Measurements from ENCODE around the gene GOLM1. TPM values are rescaled to one million over a fixed set of nuclear protein-coding genes. Genes with fewer than 3 reads are reported as not detected.
"Not testable (repeated sequence)": the region's sequence is repeated elsewhere in the genome, so short reads cannot be mapped to it uniquely, and the experiment has no call there.

Gene GOLM1, protein sequence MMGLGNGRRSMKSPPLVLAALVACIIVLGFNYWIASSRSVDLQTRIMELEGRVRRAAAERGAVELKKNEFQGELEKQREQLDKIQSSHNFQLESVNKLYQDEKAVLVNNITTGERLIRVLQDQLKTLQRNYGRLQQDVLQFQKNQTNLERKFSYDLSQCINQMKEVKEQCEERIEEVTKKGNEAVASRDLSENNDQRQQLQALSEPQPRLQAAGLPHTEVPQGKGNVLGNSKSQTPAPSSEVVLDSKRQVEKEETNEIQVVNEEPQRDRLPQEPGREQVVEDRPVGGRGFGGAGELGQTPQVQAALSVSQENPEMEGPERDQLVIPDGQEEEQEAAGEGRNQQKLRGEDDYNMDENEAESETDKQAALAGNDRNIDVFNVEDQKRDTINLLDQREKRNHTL
- total RNA-seq, result 44.2 TPM

DNA sequence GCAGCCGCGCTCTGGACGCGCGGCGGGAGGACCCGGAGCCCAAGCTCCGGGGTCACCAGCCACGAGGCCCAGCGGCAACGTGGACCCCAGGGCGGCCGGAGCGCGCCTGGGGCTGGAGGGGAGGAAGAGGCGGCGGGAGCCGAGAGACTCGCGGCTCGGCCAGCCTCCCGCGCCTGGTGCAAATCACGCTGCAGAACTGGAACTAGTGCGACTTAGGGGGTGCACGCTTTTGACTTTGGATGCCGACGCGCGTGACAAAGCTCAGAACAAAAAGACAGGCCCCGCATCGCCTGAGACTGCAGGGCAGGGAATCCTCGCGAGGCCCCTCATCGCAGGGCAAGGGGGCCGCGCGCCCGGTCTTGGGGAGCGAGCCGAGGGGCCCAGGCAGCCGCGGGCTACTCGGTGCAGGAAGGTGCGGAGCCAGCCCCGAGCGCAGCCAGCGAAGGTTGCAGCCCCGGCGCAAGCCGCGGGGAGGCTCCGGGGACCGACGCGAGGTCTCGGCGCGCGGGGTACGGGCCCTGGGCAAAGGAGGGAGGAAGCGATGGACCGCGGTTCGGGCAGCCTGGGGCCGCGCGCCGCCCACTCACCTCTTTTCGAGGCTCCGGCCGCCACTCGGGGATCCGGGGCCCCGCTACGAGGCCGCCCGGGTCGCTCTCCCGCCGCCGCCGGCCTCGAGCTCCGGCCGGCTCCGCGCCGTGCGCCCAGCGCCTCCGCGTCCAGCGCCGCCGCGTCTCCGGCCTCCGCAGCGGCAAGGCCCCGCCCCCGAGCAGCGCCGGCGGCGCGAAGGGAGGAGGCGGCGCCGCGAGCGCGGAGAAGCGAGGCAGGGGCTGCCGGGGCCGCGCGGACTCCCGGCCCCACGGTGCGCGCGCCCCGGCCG, at the start of gene GOLM1:
Gene GOLM1, minus strand, starts transcription at position 735 of the 877 bp plus-strand sequence. CDS start 20,238 bp downstream, outside the sequence.
- peak; percentile 85 for DNase-seq

DNA sequence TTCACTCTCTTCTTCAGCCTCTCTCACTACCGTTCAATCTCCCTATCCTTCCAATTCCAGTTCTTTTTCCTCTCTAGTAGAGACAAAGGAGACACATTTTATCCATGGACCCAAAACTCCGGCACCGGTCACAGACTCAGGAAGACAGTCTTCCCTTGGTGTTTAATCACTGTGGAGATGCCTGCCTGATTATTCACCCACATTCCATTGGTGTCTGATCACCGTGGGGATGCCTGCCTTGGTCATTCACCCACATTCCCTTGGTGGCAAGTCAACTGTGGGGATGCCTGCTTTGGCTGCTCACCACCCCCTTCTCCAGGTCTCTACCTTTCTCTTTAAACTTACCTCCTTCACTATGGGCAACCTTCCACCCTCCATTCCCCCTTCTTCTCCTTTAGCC, 47.3 kb upstream of the GOLM1 start:
- DNase-seq, result not testable (repeated sequence)

DNA sequence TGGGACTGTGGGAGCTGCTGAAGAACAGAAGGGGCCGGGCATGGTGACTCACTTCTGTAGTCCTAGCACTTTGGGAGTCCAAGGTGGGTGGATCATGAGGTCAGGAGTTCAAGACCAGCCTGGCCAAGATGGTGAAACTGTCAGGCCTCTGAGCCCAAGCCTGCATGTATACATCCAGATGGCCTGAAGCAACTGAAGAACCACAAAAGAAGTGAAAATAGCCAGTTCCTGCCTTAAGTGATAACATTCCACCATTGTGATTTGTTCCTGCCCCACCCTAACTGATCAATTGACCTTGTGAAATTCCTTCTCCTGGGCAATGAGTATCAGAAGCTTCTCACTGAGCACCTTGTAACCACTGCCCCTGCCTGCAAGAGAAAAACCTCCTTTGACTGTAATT, 46.6 kb upstream of the GOLM1 start:
- DNase-seq, result not testable (repeated sequence)

DNA sequence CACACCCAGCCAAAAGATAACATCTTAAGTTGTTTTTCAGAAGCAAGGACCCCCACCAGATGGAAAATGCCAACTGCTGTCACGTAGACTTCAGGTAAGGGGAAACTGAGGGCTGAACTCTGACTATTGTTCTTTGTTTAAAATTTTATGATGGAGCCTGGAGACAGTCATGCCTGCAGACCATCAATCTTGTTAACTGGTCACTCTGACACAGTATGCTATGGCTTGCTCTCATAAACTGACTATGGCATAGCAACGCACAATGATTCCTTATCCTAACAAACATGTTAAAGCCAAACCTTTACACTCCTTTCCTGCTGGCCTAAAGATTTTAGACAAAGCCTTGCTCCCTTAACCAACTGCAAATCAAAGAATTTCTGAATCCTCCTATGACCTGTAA, 43.6 kb upstream of the GOLM1 start:
- no peak for DNase-seq

DNA sequence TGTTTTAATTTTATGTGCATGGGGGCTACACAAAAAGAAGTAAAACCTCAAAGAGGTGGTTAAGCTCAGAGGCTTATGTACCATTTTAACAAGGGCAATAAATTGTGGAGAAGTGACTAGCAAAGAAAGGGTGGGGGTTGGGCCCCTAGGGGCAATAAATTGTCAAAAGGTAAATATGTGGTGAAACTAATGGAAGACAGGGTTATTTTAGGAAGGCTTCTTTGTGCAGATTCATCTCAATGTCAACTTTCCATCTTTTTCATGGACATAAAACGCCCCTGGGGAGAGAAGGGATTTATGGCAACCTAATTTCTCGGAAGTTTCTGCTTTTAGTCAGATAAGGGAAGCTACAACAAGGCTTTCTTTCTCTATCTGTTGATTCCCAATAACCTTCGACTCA, 42.5 kb upstream of the GOLM1 start:
- no peak for DNase-seq

DNA sequence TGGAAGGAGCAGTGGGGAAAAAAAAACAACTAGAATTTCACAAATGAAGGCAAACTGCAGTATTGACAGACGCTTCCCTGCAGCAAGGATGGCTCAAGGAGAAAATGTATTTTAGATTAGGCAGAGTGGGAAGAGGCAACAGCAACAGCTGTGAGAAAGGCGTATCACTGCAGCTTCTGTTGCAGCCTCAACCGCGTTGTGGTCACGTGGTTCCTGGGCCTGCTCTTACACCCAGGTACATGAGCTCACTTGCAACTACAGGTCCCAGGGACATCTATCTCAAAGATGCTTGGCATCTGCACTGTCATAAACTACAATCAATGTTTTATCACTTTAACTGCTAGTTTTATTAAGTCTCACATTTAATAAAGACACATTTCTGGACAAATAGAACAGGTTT, 36.0 kb upstream of the GOLM1 start:
- DNase-seq, result peak; percentile 28

DNA sequence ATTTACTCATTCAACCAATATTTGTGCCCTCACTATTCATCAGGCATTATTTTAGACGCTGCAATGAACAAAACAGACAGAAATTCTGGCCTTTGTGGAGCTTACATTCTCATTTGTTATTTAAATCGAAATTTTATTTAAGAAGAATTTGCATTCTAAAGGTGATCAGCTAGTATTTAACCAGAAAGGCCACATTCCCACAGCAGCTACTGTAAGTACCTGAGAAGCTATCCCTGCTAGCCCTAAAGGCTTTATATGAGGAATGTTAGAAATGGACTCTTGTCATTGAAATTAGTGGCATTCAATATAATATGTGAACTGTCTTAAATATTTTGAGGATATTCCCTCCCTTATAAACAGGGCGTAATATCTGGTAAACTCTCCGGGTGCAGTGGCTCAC, 35.0 kb upstream of the GOLM1 start:
- no peak for DNase-seq

DNA sequence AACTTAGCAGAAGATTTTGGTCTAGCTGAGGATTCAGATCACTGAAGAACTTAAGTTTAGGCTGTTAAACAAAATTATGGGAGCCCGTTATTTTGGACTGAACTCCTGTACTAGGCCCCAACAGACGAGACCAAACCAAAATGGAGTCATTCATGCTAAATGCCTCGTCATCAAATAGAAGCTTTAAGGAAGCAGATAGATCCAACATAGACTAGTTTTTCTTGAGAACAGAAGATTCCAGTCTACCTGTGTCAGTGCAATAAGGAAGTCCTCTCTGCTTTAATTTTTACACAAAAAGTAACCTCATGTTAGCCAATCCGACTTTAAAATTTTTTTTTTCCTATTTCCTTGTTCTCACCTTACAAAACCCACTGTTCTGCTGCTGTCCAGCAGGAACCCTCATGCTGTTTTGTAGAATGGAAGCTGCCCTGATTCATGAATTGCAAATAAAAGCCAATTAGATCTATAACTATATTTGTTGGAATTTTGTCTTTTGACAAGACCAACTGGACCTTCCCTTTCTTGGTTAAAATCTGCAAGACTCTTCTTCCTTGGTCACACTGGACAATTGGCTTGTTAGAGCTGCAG, 29.0 kb upstream of the GOLM1 start:
- DNase-seq, result no peak

DNA sequence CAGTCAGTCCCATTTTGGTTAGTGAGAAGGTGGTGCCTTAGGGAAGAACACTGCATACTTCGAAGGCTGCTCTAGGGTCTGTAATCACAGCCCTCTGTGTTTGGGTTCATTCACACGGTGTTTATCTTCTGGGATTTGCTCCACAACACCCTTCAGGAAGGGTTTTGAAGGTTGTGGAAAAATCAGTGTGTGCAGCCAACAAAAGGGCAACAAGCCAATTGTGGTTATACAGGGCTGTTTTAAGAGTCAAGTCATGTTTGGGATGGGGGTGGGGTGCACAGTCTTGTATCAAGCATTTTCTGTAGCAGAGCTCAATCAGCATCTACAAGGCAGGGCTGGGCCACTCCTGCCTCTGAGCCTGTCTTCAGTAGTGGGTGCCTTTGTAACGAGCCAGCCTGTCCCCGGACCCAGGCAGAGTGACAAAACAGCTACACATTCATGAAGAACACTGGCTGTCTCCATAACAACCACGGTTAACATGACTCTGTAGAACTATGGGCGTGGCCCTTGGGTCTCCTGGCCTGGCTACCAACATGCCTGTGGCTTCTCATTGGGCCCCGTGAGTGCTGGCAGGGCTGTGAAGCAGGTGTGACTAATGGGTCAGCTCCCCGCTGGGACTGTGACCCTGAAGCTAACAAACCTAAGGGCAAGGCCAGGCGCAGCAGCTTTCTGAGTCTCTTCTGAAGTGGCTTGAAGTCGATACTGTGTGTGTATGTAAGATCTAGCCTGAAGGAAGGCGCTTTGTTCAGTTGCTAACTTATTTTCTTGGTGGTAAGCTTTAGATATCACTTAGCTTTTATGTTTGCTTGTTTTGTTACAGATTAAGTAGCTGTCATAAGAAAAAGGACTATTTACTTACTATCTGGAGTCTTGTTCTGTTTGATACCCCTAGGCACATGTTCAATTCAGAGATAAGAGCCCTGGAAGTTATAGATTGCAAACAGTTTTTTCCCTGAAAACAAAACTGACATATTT, 27.9 kb upstream of the GOLM1 start:
- peak; percentile 75 for DNase-seq

DNA sequence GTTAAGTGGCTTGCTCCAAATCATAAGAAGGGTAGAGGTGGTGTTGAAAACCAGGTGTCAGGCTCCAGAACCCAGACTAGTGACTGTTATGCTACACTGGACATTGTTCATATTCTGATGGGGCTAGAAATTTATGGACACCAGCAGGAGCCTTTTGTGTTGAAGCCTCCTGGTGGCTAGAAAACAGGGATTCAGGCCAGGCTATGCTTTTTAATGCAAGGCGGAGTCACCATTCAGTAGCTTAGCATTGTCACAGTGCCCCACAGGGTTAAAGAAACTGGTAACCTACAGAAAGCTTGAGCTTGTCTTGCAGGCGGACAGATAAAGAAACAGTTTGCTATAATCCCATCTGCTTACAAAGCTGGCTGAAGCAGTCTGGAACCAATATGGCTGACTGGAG, 23.0 kb upstream of the GOLM1 start:
- no peak for DNase-seq

DNA sequence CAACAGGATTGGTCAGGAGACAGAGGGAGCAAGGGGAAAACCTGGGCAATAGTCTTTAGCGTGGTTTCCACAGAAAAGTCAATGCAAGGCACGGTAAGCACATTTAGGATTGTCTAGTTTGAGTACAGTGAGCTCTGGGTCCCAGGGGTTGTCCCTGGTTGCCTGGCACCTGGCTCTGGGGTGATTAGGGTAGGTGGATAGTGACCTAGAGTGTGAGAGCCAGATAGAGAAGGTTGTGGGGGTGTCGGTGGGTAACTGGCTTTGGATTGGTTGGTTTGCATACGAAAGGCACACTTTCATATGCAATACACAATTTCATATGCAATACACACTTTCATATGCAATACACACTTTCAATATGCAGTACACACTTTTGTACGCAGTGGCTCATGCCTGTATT, 20.1 kb upstream of the GOLM1 start:
- DNase-seq, result no peak

DNA sequence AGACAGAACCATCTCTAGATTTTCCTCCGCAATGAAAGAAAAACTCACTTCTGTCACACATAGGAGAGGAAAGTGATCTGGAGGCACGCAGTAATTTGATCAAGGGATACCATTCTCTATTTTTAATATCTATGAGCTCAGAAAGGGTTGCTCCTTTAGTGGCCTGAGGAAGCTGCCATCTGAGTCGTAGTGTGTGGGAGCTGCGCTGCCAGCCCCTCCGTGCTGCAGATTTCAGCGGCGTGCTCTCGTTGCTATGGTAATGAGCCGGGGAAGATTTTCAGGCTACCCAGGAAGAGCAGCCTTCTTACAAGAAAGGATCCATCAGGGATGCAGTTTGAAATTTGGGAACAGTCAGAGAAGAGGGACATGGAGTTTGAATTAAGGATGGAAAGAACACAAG, 17.1 kb upstream of the GOLM1 start:
- DNase-seq, result no peak

DNA sequence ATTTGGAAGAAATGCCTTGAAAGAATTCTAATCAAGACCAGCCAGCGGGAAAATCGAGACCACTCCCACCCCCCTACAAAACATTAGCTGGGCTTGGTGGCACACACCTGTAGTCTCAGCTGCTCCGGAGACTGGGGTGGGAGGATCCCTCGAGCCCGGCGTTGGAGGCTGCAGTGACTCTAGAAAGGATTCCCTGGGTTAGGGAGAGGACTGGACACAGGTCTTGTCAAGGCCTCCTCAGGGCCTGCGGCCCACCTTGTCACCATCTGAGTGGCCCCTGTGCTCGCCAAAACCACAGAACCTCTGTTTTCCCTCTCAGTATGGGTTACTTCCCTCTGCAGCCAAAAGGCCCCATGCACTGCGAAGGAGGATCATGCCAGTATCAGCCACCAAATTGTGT, 16.5 kb upstream of the GOLM1 start:
- DNase-seq, result no peak

DNA sequence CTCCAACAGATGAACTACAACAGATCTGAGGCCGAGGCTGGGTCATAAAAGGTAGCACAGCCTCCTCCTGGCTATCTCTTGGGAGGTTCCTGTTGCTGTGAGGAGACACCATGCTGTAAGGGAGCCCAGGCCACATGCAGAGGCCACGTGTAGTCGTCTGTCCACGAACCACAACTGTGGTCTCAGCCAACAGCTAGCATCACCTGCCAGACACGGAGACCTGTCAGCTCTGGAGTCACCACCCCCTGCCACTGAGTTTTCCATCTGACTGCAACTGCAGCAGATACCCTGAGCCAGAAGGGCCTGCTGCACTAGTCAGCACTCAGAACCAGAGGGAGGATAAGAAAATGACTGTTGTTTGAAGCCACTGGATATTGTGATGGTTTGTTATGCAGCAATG, 12.7 kb upstream of the GOLM1 start:
- no peak for DNase-seq

DNA sequence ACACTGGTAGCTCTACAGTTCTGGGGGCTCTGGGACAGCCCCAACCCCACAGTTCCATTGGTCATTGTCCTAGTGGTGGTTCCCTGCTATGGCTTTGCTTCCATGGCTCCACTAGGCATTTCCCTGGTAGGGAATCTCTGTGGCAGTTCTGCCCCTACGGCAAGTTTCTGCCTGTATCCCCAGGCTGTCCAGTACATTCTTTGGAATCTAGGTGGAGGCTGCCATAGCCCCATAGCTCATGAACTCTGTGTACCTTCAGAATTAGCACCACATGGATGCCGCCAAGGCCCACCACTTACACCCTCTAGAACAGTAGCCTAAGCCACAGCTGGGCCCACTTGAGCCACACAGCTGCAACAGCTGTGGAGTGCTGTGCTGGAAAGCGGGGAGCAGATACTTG, 3.3 kb upstream of the GOLM1 start:
- no peak for DNase-seq

DNA sequence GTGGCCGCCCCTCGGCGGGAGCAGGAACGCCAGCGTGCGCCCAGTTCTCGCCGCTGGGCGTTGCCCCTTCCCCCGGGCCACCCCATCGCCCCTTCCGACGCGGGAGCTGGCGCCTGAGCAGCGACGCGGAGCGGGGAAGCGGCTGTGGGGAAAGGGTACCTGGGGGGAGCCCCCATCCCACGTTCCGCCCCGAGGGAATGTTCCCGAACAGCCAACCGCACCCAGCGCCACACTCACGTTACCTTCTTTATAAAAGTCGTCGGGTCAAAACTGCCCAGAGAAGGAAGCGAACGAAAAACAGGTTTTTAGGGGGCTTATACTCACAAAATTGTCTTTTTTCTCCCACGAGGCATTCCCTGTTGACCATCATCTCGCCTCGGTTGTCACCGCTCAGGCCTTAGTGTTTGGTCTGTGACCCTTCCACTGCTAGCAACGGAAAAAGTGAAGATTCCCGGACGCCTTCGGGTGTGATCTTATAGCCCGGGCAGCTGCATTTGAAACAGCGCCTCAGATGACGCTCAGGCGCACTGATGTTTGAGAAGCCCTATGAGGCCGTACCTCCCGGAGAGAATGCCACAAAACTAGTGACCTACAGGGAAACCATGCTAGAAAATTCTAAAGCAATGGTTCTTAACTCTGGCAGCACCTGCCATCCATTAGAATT, 475 bp upstream of the GOLM1 start:
- DNase-seq, result peak; percentile 76

DNA sequence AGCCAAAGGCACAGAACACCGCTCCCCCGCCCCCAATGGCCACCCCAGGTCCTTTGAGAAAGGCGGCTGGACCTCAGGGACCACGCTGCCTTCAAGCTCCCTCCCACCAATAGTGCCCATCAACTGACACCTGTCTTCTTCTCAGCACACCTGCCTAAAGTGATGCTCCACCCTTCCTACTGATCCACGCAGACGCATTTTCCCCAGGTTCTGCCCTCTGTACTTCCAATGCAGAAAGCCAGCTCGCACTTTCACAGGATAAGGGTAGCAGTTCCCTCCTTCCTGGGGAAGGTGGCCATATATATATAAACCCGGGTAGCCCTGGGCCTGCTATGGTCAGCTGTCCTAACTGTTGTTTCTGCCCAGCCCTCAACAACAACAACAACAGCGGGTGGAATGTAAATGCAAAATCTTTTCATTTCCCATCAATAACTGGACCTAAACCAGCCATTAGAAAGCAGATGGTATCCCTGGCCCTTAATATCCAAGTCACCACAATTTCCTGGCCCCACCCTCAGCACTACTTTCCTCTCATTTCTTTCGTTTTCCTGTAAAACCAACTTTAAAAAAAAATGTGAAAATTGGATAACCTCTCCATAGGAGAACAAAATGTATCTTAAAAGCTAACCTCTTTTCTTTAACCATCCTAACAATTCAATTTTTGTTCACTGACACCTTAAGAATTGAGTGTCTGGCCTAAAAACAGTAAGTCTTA, 1.7 kb downstream of the GOLM1 start:
- no peak for DNase-seq

DNA sequence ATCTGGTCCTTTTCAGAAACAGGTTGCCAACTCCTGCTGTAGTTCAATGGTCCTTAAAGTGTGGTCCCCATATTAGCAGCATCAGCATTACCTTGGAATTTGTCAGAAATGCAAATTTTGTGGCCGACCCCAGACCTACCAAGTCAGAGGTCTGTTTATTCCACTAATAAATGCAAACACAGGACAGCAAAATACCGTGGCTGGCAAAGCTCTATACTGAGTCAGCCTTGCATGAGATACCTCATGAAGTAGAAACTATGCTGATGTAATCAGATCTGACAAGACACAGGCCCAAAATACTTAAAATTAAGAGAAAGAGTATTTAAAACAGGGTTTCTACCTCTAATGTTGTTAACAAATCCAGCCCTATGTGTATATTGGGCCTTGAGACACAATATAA, 3.0 kb downstream of the GOLM1 start:
- no peak for DNase-seq

DNA sequence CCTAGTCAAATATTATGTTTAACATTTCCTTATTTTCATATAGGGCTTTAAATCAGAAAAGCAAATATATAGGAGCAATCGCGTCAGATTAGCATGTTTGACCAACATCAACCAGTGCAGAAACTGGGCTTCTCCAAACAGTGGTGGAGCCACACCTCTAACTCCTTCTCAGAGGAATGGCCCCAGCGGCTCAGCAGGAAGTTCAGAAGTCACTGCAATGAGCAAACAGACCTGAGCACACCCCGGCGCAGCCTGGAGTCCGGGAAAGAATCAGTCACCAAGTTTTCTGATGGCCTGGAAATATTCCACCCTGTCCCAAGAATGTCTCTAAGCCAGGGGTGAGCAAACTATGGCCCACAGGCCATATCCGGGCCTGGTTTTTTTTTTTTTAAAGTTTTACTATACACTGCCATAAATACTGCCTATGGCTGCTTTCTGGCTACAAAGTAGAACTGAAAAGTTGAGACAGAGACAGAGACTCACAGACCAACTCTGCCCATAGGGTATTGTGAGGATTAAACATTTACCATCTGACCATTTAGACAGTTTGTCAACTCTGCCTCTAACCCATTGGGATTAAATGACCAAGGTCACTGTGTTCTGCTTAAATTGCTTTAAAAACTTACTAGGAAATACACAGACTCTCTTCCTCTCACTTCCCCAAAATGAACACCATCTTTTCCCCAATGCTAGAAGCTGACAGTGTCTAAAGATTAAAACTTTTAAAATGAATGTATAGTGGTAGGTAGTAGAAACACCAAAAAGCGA, 5.4 kb downstream of the GOLM1 start:
- DNase-seq, result peak; percentile 25

DNA sequence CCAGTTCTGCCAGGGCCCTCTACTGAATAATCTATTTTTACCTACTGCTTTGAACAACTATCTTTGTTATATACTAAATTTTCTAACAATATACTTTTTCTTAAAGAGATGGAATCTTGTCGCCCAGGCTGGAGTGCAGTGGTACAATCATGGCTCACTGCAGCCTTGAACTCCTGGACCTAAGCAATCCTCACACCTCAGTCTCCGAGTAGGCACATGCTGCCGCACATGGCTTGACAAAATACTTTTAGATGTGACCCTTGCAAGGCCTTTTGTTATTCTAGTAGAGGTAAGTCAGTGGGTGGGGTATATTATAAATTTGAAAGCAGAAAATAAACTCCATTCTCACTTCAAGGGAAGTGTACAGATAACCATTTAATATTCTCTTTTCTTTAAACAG, 7.9 kb downstream of the GOLM1 start:
- DNase-seq, result no peak

Measured in tongue (tissue), 2 donors.